GM23248 (cell line): ENCODE data around the gene LENG8. TPM values are rescaled to one million over a fixed set of nuclear protein-coding genes. Genes with fewer than 3 reads are reported as not detected.
"Not testable (repeated sequence)": the region's sequence is repeated elsewhere in the genome, so short reads cannot be mapped to it uniquely, and the experiment has no call there.

Experiments used
- DNase-seq: peaks from one replicate; pipeline ENCODE4 v3.0.0-alpha.2; 2015
- H2AFZ ChIP-seq: fragments of 200-600 bp; sonication (generic); 2 replicates; pipeline ENCODE4 v1.6.1; 2016; ENCODE audit warnings: antibody characterized with exemption
- H3F3A ChIP-seq: fragments of 200-600 bp; sonication (generic); 2 replicates; pipeline ENCODE4 v1.6.1; 2016; ENCODE audit warnings: mild to moderate bottlenecking, antibody characterized with exemption, mixed run types; ENCODE audit not compliant: insufficient read depth
- H3K27ac ChIP-seq: fragments of 200-600 bp; sonication (generic); 2 replicates; pipeline ENCODE4 v1.5.1; 2016; ENCODE audit warnings: mild to moderate bottlenecking
- H3K27me3 ChIP-seq: fragments of 200-600 bp; sonication (generic); replicated peaks from 2 replicates; pipeline ENCODE4 v1.6.1; 2016; ENCODE audit warnings: mild to moderate bottlenecking; ENCODE audit not compliant: insufficient read depth
- H3K36me3 ChIP-seq: fragments of 200-600 bp; sonication (generic); 2 replicates; pipeline ENCODE4 v1.6.1; 2016; ENCODE audit warnings: low read depth, mild to moderate bottlenecking
- H3K4me1 ChIP-seq: fragments of 200-600 bp; sonication (generic); 2 replicates; pipeline ENCODE4 v1.6.1; 2016; ENCODE audit warnings: mild to moderate bottlenecking; ENCODE audit not compliant: insufficient read depth
- H3K4me2 ChIP-seq: fragments of 200-600 bp; sonication (generic); one replicate; pipeline ENCODE4 v1.6.1; 2016; ENCODE audit warnings: mild to moderate bottlenecking; ENCODE audit not compliant: unreplicated experiment
- H3K4me3 ChIP-seq: fragments of 200-600 bp; sonication (generic); 2 replicates; pipeline ENCODE4 v1.5.1; 2016; ENCODE audit warnings: mild to moderate bottlenecking
- H3K79me2 ChIP-seq: fragments of 200-600 bp; sonication (generic); 2 replicates; pipeline ENCODE4 v1.6.1; 2016; ENCODE audit warnings: mild to moderate bottlenecking; ENCODE audit not compliant: insufficient read depth
- H3K9ac ChIP-seq: fragments of 200-600 bp; sonication (generic); 2 replicates; pipeline ENCODE4 v1.6.1; 2016; ENCODE audit warnings: mild to moderate bottlenecking
- H3K9me2 ChIP-seq: fragments of 200-600 bp; sonication (generic); 2 replicates; pipeline ENCODE4 v1.6.1; 2016; ENCODE audit warnings: mixed run types, mild to moderate bottlenecking, moderate library complexity; ENCODE audit not compliant: insufficient read depth
- H3K9me3 ChIP-seq: fragments of 200-600 bp; sonication (generic); one replicate; pipeline ENCODE4 v1.6.1; 2017; ENCODE audit warnings: low read depth
- H4K20me1 ChIP-seq: fragments of 200-600 bp; sonication (generic); 2 replicates; pipeline ENCODE4 v1.6.0; 2016; ENCODE audit not compliant: insufficient read depth
- EZH2 ChIP-seq: fragments of 200-600 bp; sonication (generic); IDR thresholded peaks from 2 replicates; pipeline ENCODE4 v1.6.1; 2018; ENCODE audit warnings: antibody characterized with exemption, mild to moderate bottlenecking; ENCODE audit not compliant: insufficient read depth, poor library complexity, severe bottlenecking
- EZH2phosphoT487 ChIP-seq: fragments of 200-600 bp; sonication (generic); IDR thresholded peaks from 2 replicates; pipeline ENCODE4 v1.6.1; 2018; ENCODE audit warnings: antibody characterized with exemption, moderate library complexity, mild to moderate bottlenecking, low read depth; ENCODE audit not compliant: insufficient read depth
- WGBS, 2 experiments: methylation state at CpG; one replicate each; pipeline ENCODE4 v1.1.6; 2015 to 2017; ENCODE audit warnings: low lambda C conversion rate in 2 of 2, low coverage in 1 of 2; ENCODE audit errors: missing lambda C conversion rate in 2 of 2; 5-methylcytosine and 5-hydroxymethylcytosine counted together
- in situ Hi-C: fragments of 300-500 bp; cut with MboI; formaldehyde crosslinking; loops from 2 replicates; pipeline ENCODE4 v1.15.0; 2020
- polyA plus RNA-seq: library from polyadenylated mRNA; unstranded; fragments of >200 nt; fragmentation: Nextera tagmentation; extraction: Ambion mirVana; gene quantifications from 2 replicates; pipeline ENCODE4 v1.2.1, GENCODE V29; 2016
- total RNA-seq: library from RNA; depleted of rRNA; stranded (reverse); fragments of >200 nt; shearing (Covaris generic); gene quantifications from 2 replicates; pipeline ENCODE4 v1.2.3, GENCODE V29; 2014

The LENG8 gene
- total and polyA plus RNA-seq, 2 experiments from 2014 or later, result 29.2 to 45.5 TPM

DNA sequence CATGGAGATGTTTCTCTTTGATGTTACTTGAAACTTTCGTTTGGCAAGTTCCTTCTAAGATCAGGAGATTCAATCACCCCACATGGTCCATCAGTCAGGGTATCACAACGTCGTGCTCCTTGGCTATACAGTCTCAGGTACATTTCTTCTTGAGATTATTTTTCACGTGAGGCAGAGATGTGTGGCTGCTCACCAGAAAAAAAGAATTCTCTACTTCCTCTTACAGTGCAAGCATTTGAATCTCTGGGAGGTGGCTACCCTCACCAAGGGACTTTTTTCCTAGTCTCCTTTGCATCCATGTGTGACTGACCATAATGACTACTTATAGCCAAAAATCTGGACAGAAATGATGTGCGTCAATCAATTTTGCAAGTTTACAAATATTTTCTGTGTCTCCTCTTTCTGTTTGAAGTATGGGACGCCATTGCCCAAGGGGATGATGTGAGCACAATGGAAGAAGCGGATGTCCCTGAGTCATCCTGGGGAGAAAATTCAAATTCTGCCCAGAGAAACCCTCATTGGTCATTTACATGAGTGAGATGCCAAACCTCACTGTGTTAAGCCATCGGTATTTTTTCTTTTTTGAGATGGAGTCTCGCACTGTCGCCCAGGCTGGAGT, 45.1 kb downstream of the LENG8 start:
- Histone ChIP-seq H3K9me3 (no peaks in the 10 kb centered on the region), H3K4me3 (no peak overlapping the region), H3K4me1 (no peaks in the 10 kb centered on the region), H2AFZ (no peak overlapping the region), H4K20me1 (no peaks in the 10 kb centered on the region), H3K27ac (no peak overlapping the region), H3K36me3 (no peaks in the 10 kb centered on the region), H3K4me2 (no peak overlapping the region), H3K27me3 (no peaks in the 10 kb centered on the region), H3K9ac (no peak overlapping the region), H3K9me2 (no peaks in the 10 kb centered on the region), H3F3A (no peaks in the 10 kb centered on the region), H3K79me2 (no peaks in the 10 kb centered on the region)
- 34% methylated on average over 10 of the region's 10 CpGs for WGBS, 2 experiments
- in situ Hi-C loops, result no loop called here
- TF ChIP-seq EZH2 (no peak), EZH2phosphoT487 (no peak)
- DNase-seq, result no peak

DNA sequence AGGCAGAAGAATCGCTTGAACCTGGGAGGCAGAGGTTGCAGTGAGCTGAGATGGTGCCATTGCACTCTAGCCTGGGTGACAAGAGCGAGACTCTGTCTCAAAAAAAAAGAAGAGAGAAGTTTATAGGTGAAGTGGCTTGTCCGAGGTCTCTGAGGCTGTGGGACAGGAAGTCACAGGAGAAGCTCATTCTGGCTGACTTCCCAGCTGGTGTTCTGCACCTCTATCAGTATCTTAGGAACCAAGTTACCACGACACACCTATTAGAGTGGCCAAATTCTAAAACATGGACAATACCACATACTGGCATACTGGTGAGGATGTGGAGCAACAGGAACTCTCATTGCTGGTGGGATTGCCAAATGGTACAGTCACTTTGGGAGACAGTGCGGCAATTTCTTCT, 46.3 kb downstream of the LENG8 start:
- H3K9me2 ChIP-seq, H2AFZ ChIP-seq, H3K4me3 ChIP-seq, H3K9ac ChIP-seq, H3K79me2 ChIP-seq, H3F3A ChIP-seq, H4K20me1 ChIP-seq, H3K27ac ChIP-seq, H3K9me3 ChIP-seq, H3K4me1 ChIP-seq, H3K27me3 ChIP-seq, DNase-seq, H3K36me3 ChIP-seq, H3K4me2 ChIP-seq, in situ Hi-C loops: not testable (repeated sequence)
- 23% methylated on average over 5 of the region's 5 CpGs for WGBS, 2 experiments

DNA sequence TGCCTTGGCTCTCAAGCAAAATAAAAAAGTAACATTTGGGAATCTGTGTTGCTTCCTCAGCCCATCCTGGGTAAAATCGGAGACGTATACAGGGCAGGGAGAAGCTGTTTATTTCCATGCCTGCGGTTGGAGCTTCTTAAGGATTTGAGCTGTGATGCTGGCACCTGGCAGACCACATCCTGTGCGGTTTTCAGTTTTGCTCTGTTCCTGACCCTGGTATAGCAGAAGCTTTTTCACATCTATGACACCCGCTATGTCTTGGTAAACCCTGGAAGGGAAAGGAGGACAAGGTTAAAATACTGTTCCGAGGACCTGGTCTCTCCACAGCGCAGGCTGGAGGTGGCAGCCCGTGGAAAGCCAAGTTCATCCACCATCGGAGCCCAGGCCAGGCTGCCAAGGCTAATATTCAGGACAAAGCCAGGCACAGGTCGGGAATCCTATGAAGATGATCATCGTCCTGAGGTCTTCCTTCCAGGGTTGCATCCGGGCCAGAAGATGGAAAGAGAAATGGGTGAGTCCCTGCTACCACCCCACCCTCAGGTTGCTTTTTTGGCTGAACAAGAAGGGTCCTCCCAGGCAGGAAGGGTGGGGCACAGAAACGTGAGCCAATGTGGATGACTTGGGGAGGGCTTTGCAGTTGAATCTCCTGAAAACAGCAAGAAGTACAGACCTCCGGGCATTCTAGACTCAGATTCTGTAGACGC, 48.9 kb downstream of the LENG8 start:
- H3K4me1 ChIP-seq, H4K20me1 ChIP-seq, H3K4me2 ChIP-seq, H3K27ac ChIP-seq, H3K27me3 ChIP-seq, H3F3A ChIP-seq, H3K9ac ChIP-seq, DNase-seq, H3K9me3 ChIP-seq, H3K4me3 ChIP-seq, H3K36me3 ChIP-seq, H3K9me2 ChIP-seq, in situ Hi-C loops, H2AFZ ChIP-seq, H3K79me2 ChIP-seq: not testable (repeated sequence)
- WGBS, 2 experiments, result 32 to 36% methylated on average over 8 to 11 of the region's 15 CpGs

DNA sequence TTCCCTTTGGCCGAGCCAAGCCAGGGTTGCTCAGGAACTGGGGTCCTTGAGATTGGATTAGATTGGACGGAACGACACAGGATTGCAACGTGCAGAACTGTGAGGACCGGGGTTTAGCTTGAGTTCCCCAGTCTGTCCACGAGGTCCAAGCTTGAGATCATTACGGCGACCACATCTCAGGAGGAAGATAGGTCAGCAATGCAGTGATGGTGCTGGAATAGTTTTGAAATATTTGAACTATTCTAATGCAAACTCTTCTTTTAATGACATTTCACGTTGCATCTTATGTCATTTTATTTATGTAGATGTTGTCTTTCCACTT, 49.4 kb downstream of the LENG8 start:
- H3K4me1 ChIP-seq, H3K79me2 ChIP-seq, H3K9me3 ChIP-seq, H3K27me3 ChIP-seq, H3K9ac ChIP-seq, H4K20me1 ChIP-seq, in situ Hi-C loops, H3K36me3 ChIP-seq, H3K4me2 ChIP-seq, H3K9me2 ChIP-seq, H3F3A ChIP-seq, H3K4me3 ChIP-seq, H2AFZ ChIP-seq, DNase-seq, H3K27ac ChIP-seq: not testable (repeated sequence)
- WGBS, 2 experiments, result 37% methylated on average over 8 to 9 of the region's 9 CpGs

DNA sequence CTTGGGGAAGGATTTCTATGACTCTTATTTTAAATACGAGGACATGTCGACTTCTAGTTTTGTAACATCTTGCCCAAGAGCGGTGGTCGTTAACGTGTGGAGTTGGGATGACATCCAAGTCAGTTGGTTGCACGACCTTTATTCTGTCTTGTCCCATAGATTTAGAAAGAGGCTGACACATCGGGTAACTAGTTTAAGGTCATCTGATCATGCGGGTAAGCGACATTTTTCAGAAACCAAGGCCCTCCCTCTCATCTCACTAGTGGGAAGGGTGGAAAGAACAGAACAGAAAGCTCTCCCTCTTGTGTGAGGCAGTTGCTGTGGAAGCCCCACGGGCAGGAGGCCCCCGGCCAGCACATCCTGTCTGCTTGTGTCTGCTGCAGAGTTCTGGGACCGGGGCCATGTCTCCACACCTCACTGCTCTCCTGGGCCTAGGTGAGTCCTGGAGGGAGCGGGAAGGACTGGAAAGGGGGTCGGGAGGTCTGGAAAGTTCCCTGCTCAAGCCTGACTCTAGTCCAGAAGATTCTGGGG, 53.6 kb downstream of the LENG8 start, which contains the start of gene LAIR2:
Gene LAIR2, plus strand, starts transcription at position 314 of the 531 bp plus-strand sequence. Its CDS starts 88 bp downstream, at position 402.
- H4K20me1 ChIP-seq, result no peaks in the 10 kb centered on the region
- no peaks in the 10 kb centered on the region for H3F3A ChIP-seq
- 49 to 51% methylated on average over 13 to 14 of the region's 14 CpGs for WGBS, 2 experiments
- DNase-seq, result no peak
- no peak within 1 kb of the TSS for H2AFZ ChIP-seq
- TF ChIP-seq EZH2 (no peak), EZH2phosphoT487 (no peak)
- in situ Hi-C loops, result no loop called here
- no peaks in the 10 kb centered on the region for H3K9me2 ChIP-seq
- H3K4me2 ChIP-seq, result no peak within 1 kb of the TSS
- no peak within 1 kb of the TSS for H3K4me3 ChIP-seq
- no peaks in the 10 kb centered on the region for H3K27me3 ChIP-seq
- no peaks in the 10 kb centered on the region for H3K36me3 ChIP-seq
- no peaks in the 10 kb centered on the region for H3K9me3 ChIP-seq
- H3K27ac ChIP-seq, result no peak within 1 kb of the TSS
- no peak within 1 kb of the TSS for H3K9ac ChIP-seq
- no peaks in the 10 kb centered on the region for H3K79me2 ChIP-seq
- H3K4me1 ChIP-seq, result no peaks in the 10 kb centered on the region

DNA sequence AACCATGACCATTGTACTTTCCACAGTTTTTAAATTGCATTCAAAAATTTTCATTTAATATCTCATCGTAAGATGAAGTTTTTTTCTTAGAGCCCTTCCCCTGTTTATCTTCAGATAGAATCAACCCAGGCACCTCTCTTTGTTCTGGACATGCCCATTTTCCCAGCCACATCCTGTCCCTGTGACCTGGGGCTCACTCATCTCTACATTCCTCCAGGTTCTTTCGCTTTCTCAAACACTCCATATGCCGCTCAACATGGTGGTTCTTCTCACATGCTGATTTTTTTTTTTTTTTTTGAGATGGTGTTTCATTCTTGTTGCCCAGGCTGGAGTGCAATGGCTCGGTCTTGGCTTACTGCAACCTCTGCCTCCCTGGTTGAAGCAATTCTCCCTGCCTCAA, 56.5 kb downstream of the LENG8 start:
- DNase-seq, H2AFZ ChIP-seq, H3F3A ChIP-seq, H4K20me1 ChIP-seq, H3K9ac ChIP-seq, H3K4me1 ChIP-seq, H3K27me3 ChIP-seq, in situ Hi-C loops, H3K36me3 ChIP-seq, H3K79me2 ChIP-seq, H3K4me3 ChIP-seq, H3K27ac ChIP-seq, H3K9me2 ChIP-seq, H3K9me3 ChIP-seq, H3K4me2 ChIP-seq: not testable (repeated sequence)
- WGBS, 2 experiments, result 45 to 55% methylated on average over 4 of the region's 4 CpGs
